Neural cell (in vitro differentiated cells): Measurements from ENCODE around the gene SMO. TPM values are rescaled to one million over a fixed set of nuclear protein-coding genes. Genes with fewer than 3 reads are reported as not detected.

Experiments
- H2AFZ ChIP-seq: fragments of 200-600, 300-800 bp; sonication (generic), shearing (Covaris generic); 2 replicates; pipeline ENCODE4 v1.6.0; 2014; ENCODE audit warnings: low read depth, mild to moderate bottlenecking, antibody characterized with exemption, low read length, moderate library complexity
- H3F3A ChIP-seq: fragments of 200-600 bp; shearing (Covaris generic); 2 replicates; pipeline ENCODE4 v1.6.1; 2016; ENCODE audit warnings: mild to moderate bottlenecking, moderate library complexity, mixed read lengths, antibody characterized with exemption, low read length; ENCODE audit not compliant: insufficient read depth, poor library complexity, severe bottlenecking
- H3K27ac ChIP-seq: fragments of 200-600, 300-800 bp; sonication (generic), shearing (Covaris generic); 2 replicates; pipeline ENCODE4 v1.5.1; 2014; ENCODE audit warnings: mild to moderate bottlenecking, low read length, moderate library complexity
- H3K27me3 ChIP-seq: fragments of 300-800, 200-600 bp; sonication (generic), shearing (Covaris generic); 2 replicates; pipeline ENCODE4 v1.6.0; 2014; ENCODE audit warnings: mild to moderate bottlenecking, low read depth, low read length, moderate library complexity; ENCODE audit not compliant: insufficient read depth
- H3K36me3 ChIP-seq: fragments of 300-800, 200-600 bp; sonication (generic), shearing (Covaris generic); 2 replicates; pipeline ENCODE4 v1.5.1; 2014; ENCODE audit warnings: mild to moderate bottlenecking, antibody characterized with exemption, low read length, moderate library complexity; ENCODE audit not compliant: insufficient read depth
- H3K4me2 ChIP-seq: fragments of 300-800, 200-600 bp; sonication (generic), shearing (Covaris generic); 2 replicates; pipeline ENCODE4 v1.6.0; 2014; ENCODE audit warnings: mild to moderate bottlenecking, low read length
- H3K4me3 ChIP-seq: fragments of 300-800, 200-600 bp; sonication (generic), shearing (Covaris generic); 2 replicates; pipeline ENCODE4 v1.5.1; 2014; ENCODE audit warnings: mild to moderate bottlenecking, low read length, moderate library complexity
- H3K79me2 ChIP-seq: fragments of 200-600 bp; shearing (Covaris generic); replicated peaks from 2 replicates; pipeline ENCODE4 v1.6.0; 2014; ENCODE audit warnings: mild to moderate bottlenecking, low read length, moderate library complexity; ENCODE audit not compliant: insufficient read depth
- H3K9ac ChIP-seq: fragments of 300-800, 200-600 bp; sonication (generic), shearing (Covaris generic); 2 replicates; pipeline ENCODE4 v1.6.1; 2016; ENCODE audit warnings: mild to moderate bottlenecking, low read length, mixed read lengths
- H3K9me2 ChIP-seq: fragments of 200-600 bp; shearing (Covaris generic); 2 replicates; pipeline ENCODE4 v1.6.1; 2016; ENCODE audit warnings: mild to moderate bottlenecking, low read length, mixed read lengths; ENCODE audit not compliant: insufficient read depth
- H3K9me3 ChIP-seq: fragments of 200-600, 300-800 bp; sonication (generic), shearing (Covaris generic); 2 replicates; pipeline ENCODE4 v1.6.1; 2016; ENCODE audit warnings: mild to moderate bottlenecking, mixed run types, low read length, moderate library complexity, mixed read lengths
- H4K20me1 ChIP-seq: fragments of 200-600 bp; shearing (Covaris generic); 2 replicates; pipeline ENCODE4 v1.6.1; 2016; ENCODE audit warnings: mild to moderate bottlenecking, mixed run types; ENCODE audit not compliant: insufficient read depth
- EP300 ChIP-seq: fragments of 450-650 bp; conservative IDR thresholded peaks from 2 replicates; pipeline ENCODE4 v1.6.1; 2014; ENCODE audit warnings: antibody characterized with exemption, mild to moderate bottlenecking, moderate library complexity; ENCODE audit not compliant: poor library complexity, severe bottlenecking
- EZH2 ChIP-seq: fragments of 200-600, 300-800 bp; shearing (Covaris generic), sonication (generic); IDR thresholded peaks from 2 replicates; pipeline ENCODE4 v1.6.1; 2014; ENCODE audit warnings: antibody characterized with exemption, low read length, borderline replicate concordance, mild to moderate bottlenecking; ENCODE audit not compliant: insufficient read depth, poor library complexity, severe bottlenecking
- MXI1 ChIP-seq: fragments of 450-650 bp; conservative IDR thresholded peaks from 2 replicates; pipeline ENCODE4 v1.6.1; 2014; ENCODE audit warnings: antibody characterized with exemption, mild to moderate bottlenecking; ENCODE audit not compliant: poor library complexity, severe bottlenecking
- POLR2AphosphoS5 ChIP-seq: IDR thresholded peaks from 2 replicates; pipeline ENCODE4 v1.6.1; 2012
- RAD21 ChIP-seq: fragments of 450-650 bp; conservative IDR thresholded peaks from 2 replicates; pipeline ENCODE4 v1.6.1; 2014; ENCODE audit warnings: antibody characterized with exemption, mild to moderate bottlenecking, moderate library complexity
- SMC3 ChIP-seq: fragments of 450-650 bp; conservative IDR thresholded peaks from 2 replicates; pipeline ENCODE4 v1.6.1; 2014; ENCODE audit warnings: antibody characterized with exemption, mild to moderate bottlenecking, moderate library complexity; ENCODE audit not compliant: poor library complexity
- TAF1 ChIP-seq: IDR thresholded peaks from 2 replicates; pipeline ENCODE4 v1.6.1; 2012; ENCODE audit warnings: low read depth
- polyA plus RNA-seq: library from polyadenylated mRNA; depleted of rRNA; stranded (reverse); fragments of >200 nt; gene quantifications from 2 replicates; pipeline ENCODE4 v1.2.3, GENCODE V29; 2014
- TF ChIP-seq, protein P1 (sequence below): fragments of 450-650 bp; IDR thresholded peaks from 2 replicates; pipeline ENCODE4 v1.5.1; 2014; ENCODE audit warnings: antibody characterized with exemption, mild to moderate bottlenecking, moderate library complexity; ENCODE audit not compliant: poor library complexity, severe bottlenecking
- TF ChIP-seq, protein P2 (sequence below): IDR thresholded peaks from 2 replicates; pipeline ENCODE4 v1.6.1; 2012; ENCODE audit warnings: borderline replicate concordance

SMO gene
- polyA plus RNA-seq, 1 donor from 2014 or later: 8.8 TPM

- no peaks in the 10 kb centered on the region for H3K9me2 ChIP-seq
- H3K79me2 ChIP-seq: peaks cover 51% of the 10 kb centered on the region
Measured at GRCh38 chr7:129189661-129190310, 1.4 kb downstream of the SMO start.

DNA sequence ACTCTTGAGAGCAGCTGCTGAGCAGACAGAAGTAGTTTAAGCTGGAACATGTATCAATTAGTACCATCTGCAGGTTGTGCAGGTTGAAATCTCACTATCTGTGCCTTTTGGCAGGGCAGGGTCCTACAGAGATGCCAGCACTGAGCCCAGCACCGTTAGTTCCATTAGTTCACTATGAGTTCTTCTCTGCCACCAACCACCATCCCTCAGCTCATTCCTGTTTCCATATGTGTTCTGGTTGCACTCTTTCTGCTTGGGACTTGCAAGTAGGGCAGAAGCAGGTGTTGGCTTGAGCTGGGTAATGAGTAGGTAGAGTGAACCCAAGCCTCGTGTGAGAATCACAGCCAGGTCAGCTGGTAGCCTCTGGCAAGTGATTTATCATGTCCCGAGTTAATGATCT lies 2.8 kb downstream of the SMO start:
- no peaks in the 10 kb centered on the region for H3K9me2 ChIP-seq
- H3K4me2 ChIP-seq: no peak overlapping the region
- H3K27ac ChIP-seq: no peak overlapping the region
- H3F3A ChIP-seq: no peaks in the 10 kb centered on the region
- H3K79me2 ChIP-seq: peaks cover 62% of the 10 kb centered on the region
- no peaks in the 10 kb centered on the region for H4K20me1 ChIP-seq
- TF ChIP-seq, protein P1, sequence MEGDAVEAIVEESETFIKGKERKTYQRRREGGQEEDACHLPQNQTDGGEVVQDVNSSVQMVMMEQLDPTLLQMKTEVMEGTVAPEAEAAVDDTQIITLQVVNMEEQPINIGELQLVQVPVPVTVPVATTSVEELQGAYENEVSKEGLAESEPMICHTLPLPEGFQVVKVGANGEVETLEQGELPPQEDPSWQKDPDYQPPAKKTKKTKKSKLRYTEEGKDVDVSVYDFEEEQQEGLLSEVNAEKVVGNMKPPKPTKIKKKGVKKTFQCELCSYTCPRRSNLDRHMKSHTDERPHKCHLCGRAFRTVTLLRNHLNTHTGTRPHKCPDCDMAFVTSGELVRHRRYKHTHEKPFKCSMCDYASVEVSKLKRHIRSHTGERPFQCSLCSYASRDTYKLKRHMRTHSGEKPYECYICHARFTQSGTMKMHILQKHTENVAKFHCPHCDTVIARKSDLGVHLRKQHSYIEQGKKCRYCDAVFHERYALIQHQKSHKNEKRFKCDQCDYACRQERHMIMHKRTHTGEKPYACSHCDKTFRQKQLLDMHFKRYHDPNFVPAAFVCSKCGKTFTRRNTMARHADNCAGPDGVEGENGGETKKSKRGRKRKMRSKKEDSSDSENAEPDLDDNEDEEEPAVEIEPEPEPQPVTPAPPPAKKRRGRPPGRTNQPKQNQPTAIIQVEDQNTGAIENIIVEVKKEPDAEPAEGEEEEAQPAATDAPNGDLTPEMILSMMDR: no peak
- TF ChIP-seq EP300: no peak
- TF ChIP-seq TAF1: no peak
- no peak overlapping the region for H3K9ac ChIP-seq
- H3K4me3 ChIP-seq: no peak overlapping the region
- no peaks in the 10 kb centered on the region for H3K27me3 ChIP-seq
- H2AFZ ChIP-seq: no peak overlapping the region
- H3K9me3 ChIP-seq: no peaks in the 10 kb centered on the region
- H3K36me3 ChIP-seq: no peaks in the 10 kb centered on the region

More at GRCh38 chr7:129189661-129190310, 1.4 kb downstream of the SMO start:
- Histone ChIP-seq H3K27ac (no peak overlapping the region), H3K9ac (peak overlapping the region; percentile 66), H2AFZ (no peak overlapping the region), H3F3A (no peaks in the 10 kb centered on the region), H3K4me3 (peak overlapping the region; percentile 90), H4K20me1 (no peaks in the 10 kb centered on the region), H3K4me2 (peak overlapping the region; percentile 85), H3K27me3 (no peaks in the 10 kb centered on the region), H3K36me3 (no peaks in the 10 kb centered on the region), H3K9me3 (no peaks in the 10 kb centered on the region)
- no peak for TF ChIP-seq TAF1
- no peak for TF ChIP-seq RAD21
- no peak for TF ChIP-seq MXI1
- TF ChIP-seq SMC3: no peak
- no peak for TF ChIP-seq POLR2AphosphoS5
- TF ChIP-seq EZH2: no peak
- TF ChIP-seq, protein P1: no peak
- TF ChIP-seq, protein P2, sequence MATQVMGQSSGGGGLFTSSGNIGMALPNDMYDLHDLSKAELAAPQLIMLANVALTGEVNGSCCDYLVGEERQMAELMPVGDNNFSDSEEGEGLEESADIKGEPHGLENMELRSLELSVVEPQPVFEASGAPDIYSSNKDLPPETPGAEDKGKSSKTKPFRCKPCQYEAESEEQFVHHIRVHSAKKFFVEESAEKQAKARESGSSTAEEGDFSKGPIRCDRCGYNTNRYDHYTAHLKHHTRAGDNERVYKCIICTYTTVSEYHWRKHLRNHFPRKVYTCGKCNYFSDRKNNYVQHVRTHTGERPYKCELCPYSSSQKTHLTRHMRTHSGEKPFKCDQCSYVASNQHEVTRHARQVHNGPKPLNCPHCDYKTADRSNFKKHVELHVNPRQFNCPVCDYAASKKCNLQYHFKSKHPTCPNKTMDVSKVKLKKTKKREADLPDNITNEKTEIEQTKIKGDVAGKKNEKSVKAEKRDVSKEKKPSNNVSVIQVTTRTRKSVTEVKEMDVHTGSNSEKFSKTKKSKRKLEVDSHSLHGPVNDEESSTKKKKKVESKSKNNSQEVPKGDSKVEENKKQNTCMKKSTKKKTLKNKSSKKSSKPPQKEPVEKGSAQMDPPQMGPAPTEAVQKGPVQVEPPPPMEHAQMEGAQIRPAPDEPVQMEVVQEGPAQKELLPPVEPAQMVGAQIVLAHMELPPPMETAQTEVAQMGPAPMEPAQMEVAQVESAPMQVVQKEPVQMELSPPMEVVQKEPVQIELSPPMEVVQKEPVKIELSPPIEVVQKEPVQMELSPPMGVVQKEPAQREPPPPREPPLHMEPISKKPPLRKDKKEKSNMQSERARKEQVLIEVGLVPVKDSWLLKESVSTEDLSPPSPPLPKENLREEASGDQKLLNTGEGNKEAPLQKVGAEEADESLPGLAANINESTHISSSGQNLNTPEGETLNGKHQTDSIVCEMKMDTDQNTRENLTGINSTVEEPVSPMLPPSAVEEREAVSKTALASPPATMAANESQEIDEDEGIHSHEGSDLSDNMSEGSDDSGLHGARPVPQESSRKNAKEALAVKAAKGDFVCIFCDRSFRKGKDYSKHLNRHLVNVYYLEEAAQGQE: no peak
